ENCODE data around the gene PSMF1.
A peak's percentile ranks its signal among the peaks of the same experiment; 100 is the strongest.

PSMF1 gene

GRCh38 chr20:1164871-1165270, 46.5 kb downstream of the PSMF1 start:
- DNase-seq (ENCODE audit: low spot score) = no peak

GRCh38 chr20:1165521-1165920, 47.1 kb downstream of the PSMF1 start:
- DNase-seq (ENCODE audit: low spot score) = no peak

GRCh38 chr20:1165941-1166340, 47.5 kb downstream of the PSMF1 start:
- no peak for DNase-seq (ENCODE audit: low spot score)

GRCh38 chr20:1166948-1167720, 48.7 kb downstream of the PSMF1 start:
- no peak for DNase-seq (ENCODE audit: low spot score)

GRCh38 chr20:1169224-1169623, 50.8 kb downstream of the PSMF1 start:
- DNase-seq (ENCODE audit: low spot score) = no peak

GRCh38 chr20:1171461-1172093, 53.2 kb downstream of the PSMF1 start:
- peak; percentile 34 for DNase-seq (ENCODE audit: low spot score)

- DNase-seq (ENCODE audit: low spot score) = no peak
Observed at GRCh38 chr20:1173698-1174097, 55.3 kb downstream of the PSMF1 start.

GRCh38 chr20:1174787-1175186, 56.4 kb downstream of the PSMF1 start:
- DNase-seq (ENCODE audit: low spot score) = no peak

- DNase-seq (ENCODE audit: low spot score) = peak; percentile 47
Observed at GRCh38 chr20:1177680-1178079, 59.3 kb downstream of the PSMF1 start.

GRCh38 chr20:1178103-1178502, 59.7 kb downstream of the PSMF1 start:
- no peak for DNase-seq (ENCODE audit: low spot score)

- DNase-seq (ENCODE audit: low spot score) = no peak
Observed at GRCh38 chr20:1178623-1179022, 60.2 kb downstream of the PSMF1 start.

- no peak for DNase-seq (ENCODE audit: low spot score)
Observed at GRCh38 chr20:1180949-1181348, 62.5 kb downstream of the PSMF1 start.

GRCh38 chr20:1182106-1182505, 63.7 kb downstream of the PSMF1 start:
- no peak for DNase-seq (ENCODE audit: low spot score)

GRCh38 chr20:1183153-1183552, 64.8 kb downstream of the PSMF1 start:
- DNase-seq (ENCODE audit: low spot score) = no peak

- no peak for DNase-seq (ENCODE audit: low spot score)
Observed at GRCh38 chr20:1184260-1184637, 65.8 kb downstream of the PSMF1 start.

- peak; percentile 46 for DNase-seq (ENCODE audit: low spot score)
Observed at GRCh38 chr20:1184638-1185315, 66.4 kb downstream of the PSMF1 start, which contains the start of gene TMEM74B. TMEM74B (minus strand) TSS chr20:1184981; CDS start chr20:1183801, 1,180 bp downstream.

GRCh38 chr20:1185316-1185741, 66.9 kb downstream of the PSMF1 start:
- peak; percentile 42 for DNase-seq (ENCODE audit: low spot score)

- peak; percentile 71 for DNase-seq (ENCODE audit: low spot score)
Observed at GRCh38 chr20:1185790-1186334, 67.5 kb downstream of the PSMF1 start.

- DNase-seq (ENCODE audit: low spot score) = no peak
Observed at GRCh38 chr20:1186367-1186991, 68.1 kb downstream of the PSMF1 start.

- peak; percentile 65 for DNase-seq (ENCODE audit: low spot score)
Observed at GRCh38 chr20:1187605-1188171, 69.3 kb downstream of the PSMF1 start.

GRCh38 chr20:1188347-1188746, 69.9 kb downstream of the PSMF1 start:
- no peak for DNase-seq (ENCODE audit: low spot score)

- DNase-seq (ENCODE audit: low spot score) = no peak
Observed at GRCh38 chr20:1189827-1190226, 71.4 kb downstream of the PSMF1 start.

Data from HuH-7.5 (cell line).